Hematopoietic multipotent progenitor cell (in vitro differentiated cells): ENCODE measurements around the gene IFT22. TPM values are rescaled to one million over a fixed set of nuclear protein-coding genes. Genes with fewer than 3 reads are reported as not detected.
"Not testable (repeated sequence)": the region's sequence is repeated elsewhere in the genome, so short reads cannot be mapped to it uniquely, and the experiment has no call there.

Source experiments
- DNase-seq, 3 donors: peaks; one replicate each; pipeline ENCODE4 v3.0.0-alpha.2; 2011 to 2015; ENCODE audit warnings: low read depth in 2 of 3, low spot score in 2 of 3
- total RNA-seq: library from RNA; depleted of rRNA; stranded (reverse); fragments of >200 nt; gene quantifications from one replicate; pipeline ENCODE4 v1.2.3, GENCODE V29; 2012

Gene IFT22
- 10.2 TPM for total RNA-seq

GRCh38 chr7:101321491-101322401, at the start of gene IFT22:
TSS of gene IFT22 (minus strand) at chr7:101321812. CDS start at chr7:101321709, 103 bp downstream.
- DNase-seq = peak; percentile 60 to 93 (median 93)

GRCh38 chr7:101370836-101371235, 49.2 kb upstream of the IFT22 start:
- peak in 2 of 3 donors; percentile 32 to 75 for DNase-seq

GRCh38 chr7:101368422-101369165, 47.0 kb upstream of the IFT22 start:
- DNase-seq = no peak

GRCh38 chr7:101367676-101368075, 46.1 kb upstream of the IFT22 start:
- no peak for DNase-seq

- no peak for DNase-seq
These were observed 44.3 kb upstream of the IFT22 start for GRCh38 chr7:101365956-101366355.

GRCh38 chr7:101363734-101364374, 42.2 kb upstream of the IFT22 start:
- DNase-seq = peak; percentile 49 to 82 (median 68)

- DNase-seq = no peak
These were observed 41.7 kb upstream of the IFT22 start for GRCh38 chr7:101363196-101363733.

GRCh38 chr7:101362334-101363195, 41.0 kb upstream of the IFT22 start, which contains the start of gene COL26A1:
TSS of gene COL26A1 (plus strand) at chr7:101362875. CDS start at chr7:101363033, 158 bp downstream.
- peak in 2 of 3 donors; percentile 22 to 42 for DNase-seq

- no peak for DNase-seq
These were observed 35.8 kb upstream of the IFT22 start for GRCh38 chr7:101357433-101357832.

GRCh38 chr7:101352920-101353308, 31.3 kb upstream of the IFT22 start:
- DNase-seq = no peak

- not testable (repeated sequence) for DNase-seq
These were observed 27.7 kb upstream of the IFT22 start for GRCh38 chr7:101349300-101349699.

- not testable (repeated sequence) for DNase-seq
These were observed 26.9 kb upstream of the IFT22 start for GRCh38 chr7:101348456-101349067.

- DNase-seq = no peak
These were observed 25.9 kb upstream of the IFT22 start for GRCh38 chr7:101347477-101347876.

- DNase-seq = no peak
These were observed 21.3 kb upstream of the IFT22 start for GRCh38 chr7:101342892-101343291.

GRCh38 chr7:101340379-101340778, 18.8 kb upstream of the IFT22 start:
- DNase-seq = no peak

GRCh38 chr7:101333912-101334311, 12.3 kb upstream of the IFT22 start:
- peak in 1 of 3 donors; percentile 24 for DNase-seq

GRCh38 chr7:101332026-101332425, 10.4 kb upstream of the IFT22 start:
- DNase-seq = no peak

GRCh38 chr7:101330011-101330484, 8.4 kb upstream of the IFT22 start:
- DNase-seq = no peak

- DNase-seq = no peak
These were observed 6.5 kb upstream of the IFT22 start for GRCh38 chr7:101328159-101328558.
